HCT116 (cell line): ENCODE measurements around the gene HLA-E. TPM values are rescaled to one million over a fixed set of nuclear protein-coding genes. Genes with fewer than 3 reads are reported as not detected.
A peak's percentile ranks its signal among the peaks of the same experiment; 100 is the strongest.

Experiments used
- ATAC-seq: fragments of 200-7000 bp; cut with Tn5 transposase; 2 replicates; pipeline ENCODE4 v1.9.1; 2020; ENCODE audit warnings: mild to moderate bottlenecking, moderate library complexity
- BruUV-seq: library from RNA; stranded (reverse); fragments of 400-500 nt; replicated peaks from 2 replicates; lab custom pipeline; 2021; lab: Mats Ljungman, UMichigan
- CTCF ChIA-PET: fragments of 300-600 bp; sonication (Branson Sonifier 250); formaldehyde crosslinking; loops from one replicate; lab custom pipeline; 2021; ENCODE audit warnings: antibody characterized with exemption; lab: Charles Lee
- POLR2A ChIA-PET: fragments of 300-600, 350-600 bp; sonication (Branson Sonifier 250); formaldehyde crosslinking; loops from one replicate; lab custom pipeline; 2021; ENCODE audit warnings: antibody characterized with exemption; lab: Charles Lee
- RAD21 ChIA-PET, 2 experiments: fragments of 300-600 bp; sonication (Branson Sonifier 250); formaldehyde crosslinking; loops; one replicate each; lab custom pipeline; 2023; ENCODE audit warnings: low total read pairs in 2 of 2; ENCODE audit not compliant: uncharacterized antibody in 2 of 2, unreplicated experiment in 2 of 2, low non-redundant PET in 1 of 2; lab: Charles Lee
- DNase-seq: peaks from one replicate; pipeline ENCODE4 v3.0.0-alpha.2; 2010; ENCODE audit warnings: low read depth, low spot score
- H2AFZ ChIP-seq: fragments of 200-600 bp; shearing (Covaris generic), sonication (generic); 2 replicates; pipeline ENCODE4 v1.6.1; 2017; ENCODE audit warnings: low read depth, mixed run types, mixed read lengths, antibody characterized with exemption, low read length; ENCODE audit not compliant: poor library complexity, severe bottlenecking
- H3K27ac ChIP-seq: 2 replicates; pipeline ENCODE4 v1.5.1; 2012; ENCODE audit warnings: low read depth, low read length
- H3K27me3 ChIP-seq: fragments of 200-600 bp; sonication (generic); 2 replicates; pipeline ENCODE4 v1.6.1; 2016; ENCODE audit warnings: mixed run types, low read length, mixed read lengths; ENCODE audit not compliant: insufficient read depth
- H3K36me3 ChIP-seq, 2 experiments: fragments of 200-500 bp in 1 of 2; fragments of 200-600 bp in 1 of 2; sonication (Bioruptor generic) in 1 of 2; sonication (generic) in 1 of 2; 2 replicates each; pipeline versions ENCODE4 v1.5.1 to v1.6.1; 2014 to 2016; ENCODE audit warnings: low read length in 2 of 2, inconsistent platforms in 1 of 2, mixed read lengths in 1 of 2, mixed run types in 1 of 2; ENCODE audit not compliant: insufficient read depth in 2 of 2, control insufficient read depth in 1 of 2
- H3K4me1 ChIP-seq, 2 experiments: fragments of 200-600 bp in 1 of 2; sonication (generic) in 1 of 2; 2 replicates each; pipeline versions ENCODE4 v1.5.1 to v1.6.1; 2012 to 2017; ENCODE audit warnings: low read length in 2 of 2, inconsistent platforms in 1 of 2, mild to moderate bottlenecking in 1 of 2, mixed read lengths in 1 of 2, mixed run types in 1 of 2, moderate library complexity in 1 of 2; ENCODE audit not compliant: insufficient read depth in 2 of 2, control insufficient read depth in 1 of 2
- H3K4me2 ChIP-seq: fragments of 200-600 bp; sonication (generic); 2 replicates; pipeline ENCODE4 v1.6.1; 2017; ENCODE audit warnings: mixed run types, low read length, mixed read lengths
- H3K4me3 ChIP-seq, 2 experiments: fragments of 200-600 bp in 1 of 2; sonication (generic) in 1 of 2; replicated peaks in 1 of 2; 2 replicates each; pipeline ENCODE4 v1.5.1; 2011 to 2016; ENCODE audit warnings: low read length in 2 of 2, control low read depth in 1 of 2, low read depth in 1 of 2, mild to moderate bottlenecking in 1 of 2, mixed read lengths in 1 of 2, mixed run types in 1 of 2
- H3K79me2 ChIP-seq: fragments of 200-600 bp; sonication (generic); 2 replicates; pipeline ENCODE4 v1.6.1; 2017; ENCODE audit warnings: mild to moderate bottlenecking, mixed run types, low read length, moderate library complexity, mixed read lengths; ENCODE audit not compliant: insufficient read depth
- H3K9ac ChIP-seq: fragments of 200-600 bp; sonication (generic); 2 replicates; pipeline ENCODE4 v1.6.1; 2016; ENCODE audit warnings: low read length, mixed read lengths
- H3K9me2 ChIP-seq: fragments of 200-600 bp; sonication (generic), shearing (Covaris generic); 2 replicates; pipeline ENCODE4 v1.6.1; 2017; ENCODE audit warnings: mixed run types, mild to moderate bottlenecking, moderate library complexity; ENCODE audit not compliant: insufficient read depth
- H3K9me3 ChIP-seq, 2 experiments: fragments of 200-500 bp in 1 of 2; fragments of 200-600 bp in 1 of 2; sonication (Bioruptor generic) in 1 of 2; sonication (generic) in 1 of 2; 2 replicates each; pipeline ENCODE4 v1.6.1; 2014 to 2017; ENCODE audit warnings: low read length in 2 of 2, mixed read lengths in 2 of 2, inconsistent platforms in 1 of 2, low read depth in 1 of 2, mild to moderate bottlenecking in 1 of 2, mixed run types in 1 of 2, moderate library complexity in 1 of 2; ENCODE audit not compliant: control insufficient read depth in 1 of 2, insufficient read depth in 1 of 2
- H4K20me1 ChIP-seq: fragments of 200-600 bp; sonication (generic), shearing (Covaris generic); 2 replicates; pipeline ENCODE4 v1.6.1; 2017; ENCODE audit warnings: mixed run types, mild to moderate bottlenecking, moderate library complexity; ENCODE audit not compliant: insufficient read depth
- ATF3 ChIP-seq: IDR thresholded peaks from 2 replicates; pipeline ENCODE4 v1.6.1; 2012
- CBX3 ChIP-seq: IDR thresholded peaks from 2 replicates; pipeline ENCODE4 v1.6.1; 2012; ENCODE audit warnings: low read depth
- CTCF ChIP-seq, 3 experiments: fragments of 200-600 bp in 1 of 3; sonication (generic) in 1 of 3; IDR thresholded peaks in 2 of 3; conservative IDR thresholded peaks in 1 of 3; 2 replicates each; pipeline ENCODE4 v1.5.1; 2012 to 2017; ENCODE audit warnings: low read depth in 2 of 3, low read length in 2 of 3, antibody characterized with exemption in 1 of 3, borderline replicate concordance in 1 of 3, control low read depth in 1 of 3, mild to moderate bottlenecking in 1 of 3, mixed read lengths in 1 of 3, mixed run types in 1 of 3, moderate library complexity in 1 of 3; ENCODE audit not compliant: insufficient read depth in 1 of 3
- ELF1 ChIP-seq: IDR thresholded peaks from 2 replicates; pipeline ENCODE4 v1.6.1; 2012; ENCODE audit warnings: low read depth, borderline replicate concordance
- EZH2 ChIP-seq: fragments of 200-600 bp; sonication (generic); IDR thresholded peaks from 2 replicates; pipeline ENCODE4 v1.6.1; 2017; ENCODE audit warnings: antibody characterized with exemption, mixed run types
- EZH2phosphoT487 ChIP-seq: fragments of 200-600 bp; IDR thresholded peaks from 2 replicates; pipeline ENCODE4 v1.6.1; 2018; ENCODE audit warnings: antibody characterized with exemption, borderline replicate concordance
- FOSL1 ChIP-seq: IDR thresholded peaks from 2 replicates; pipeline ENCODE4 v1.6.1; 2012; ENCODE audit warnings: low read depth
- JUND ChIP-seq: IDR thresholded peaks from 2 replicates; pipeline ENCODE4 v1.6.1; 2012
- MAX ChIP-seq: IDR thresholded peaks from 2 replicates; pipeline ENCODE4 v1.6.1; 2012
- REST ChIP-seq: IDR thresholded peaks from 2 replicates; pipeline ENCODE4 v1.6.1; 2012; ENCODE audit warnings: low read depth
- SIN3A ChIP-seq: IDR thresholded peaks from 2 replicates; pipeline ENCODE4 v1.6.1; 2012; ENCODE audit warnings: low read depth
- SP1 ChIP-seq: IDR thresholded peaks from 2 replicates; pipeline ENCODE4 v1.6.1; 2012; ENCODE audit warnings: low read depth
- YY1 ChIP-seq: IDR thresholded peaks from 2 replicates; pipeline ENCODE4 v1.6.1; 2011; ENCODE audit warnings: low read length, low read depth, moderate library complexity, mild to moderate bottlenecking; ENCODE audit not compliant: insufficient replicate concordance; ENCODE audit errors: extremely low read depth
- ZBTB33 ChIP-seq: IDR thresholded peaks from 2 replicates; pipeline ENCODE4 v1.6.1; 2011; ENCODE audit warnings: mild to moderate bottlenecking, low read length, moderate library complexity; ENCODE audit not compliant: insufficient replicate concordance; ENCODE audit errors: extremely low read depth
- ZFX ChIP-seq: fragments of 450-650 bp; IDR thresholded peaks from 2 replicates; pipeline ENCODE4 v1.6.1; 2017
- ZNF274 ChIP-seq: fragments of 200-500 bp; sonication (Bioruptor generic); IDR thresholded peaks from 2 replicates; pipeline ENCODE4 v1.6.1; 2014; ENCODE audit warnings: mild to moderate bottlenecking, low read depth, low read length, inconsistent platforms
- intact Hi-C: fragments of 100-400 bp; cut with micrococcal nuclease; formaldehyde crosslinking; loops from 2 replicates; pipeline ENCODE4 v1.10.0; 2022
- total RNA-seq: library from RNA; stranded (reverse); gene quantifications from one replicate; pipeline ENCODE4 v1.2.1, GENCODE V29; 2021; ENCODE audit not compliant: unreplicated experiment

HLA-E gene
- total RNA-seq, 1 experiment from 2014 or later, result 108 TPM

- TF ChIP-seq YY1 (no peak), JUND (no peak), EZH2 (no peak), CTCF (IDR thresholded peaks at IDR 0.05 in 2 of 3, conservative IDR thresholded peaks at IDR 0.05 in 1 of 3; ENCODE audit: borderline replicate concordance in 1 of 3, insufficient read depth in 1 of 3, low read depth in 2 of 3, low read length in 2 of 3) (peak; percentile 43 to 88 (median 73)), SIN3A (no peak)
- TF ChIP-seq, all 23 proteins: peak for 3
Observed at GRCh38 chr6:30483677-30484279, 5.5 kb upstream of the HLA-E start (continued).

- Histone ChIP-seq H3K27ac (no peak overlapping the region), H2AFZ (no peak overlapping the region), H3K4me3 (no peak overlapping the region), H3K9ac (no peak overlapping the region), H3K27me3 (no peaks in the 10 kb centered on the region), H3K9me2 (no peaks in the 10 kb centered on the region), H3K4me1 (peaks cover 1 to 16% of the 10 kb centered on the region in 2 experiments), H3K9me3 (no peaks in the 10 kb centered on the region), H4K20me1 (0 out of 2 replicates have a peak, but pooled peaks cover under 1% of the 10 kb centered on the region), H3K79me2 (peaks cover 8% of the 10 kb centered on the region; the same call in 1 of the 2 replicates), H3K36me3 (peaks cover 0 to under 1% of the 10 kb centered on the region in 2 experiments; a peak in 1 of 4 replicates), H3K4me2 (no peak overlapping the region)
- ChIA-PET POLR2A (interaction anchor here (1.1 kb wide), 1 partner anchor 111 kb away, joined by 4 read pairs; no protein-coding TSS in a partner anchor), CTCF (interaction anchor here (0.6 to 2.2 kb wide), 4 partner anchors 56 to 602 kb away, joined by 3 to 9 read pairs (median 6); no protein-coding TSS in a partner anchor), RAD21 (no interaction called here)
- intact Hi-C loops, result no loop called here
- no peak for ATAC-seq
- DNase-seq, result no peak
- no TSS peak for BruUV-seq
- TF ChIP-seq ZNF274 (no peak), SP1 (no peak), SIN3A (no peak), ZBTB33 (no peak), JUND (no peak), ELF1 (no peak), REST (no peak), ZFX (no peak), EZH2phosphoT487 (no peak), ATF3 (no peak), FOSL1 (no peak), MAX (no peak), CBX3 (no peak)
Observed at GRCh38 chr6:30485236-30485635, 4.1 kb upstream of the HLA-E start.
